DMS53 treated with DMSO at 0.1 percent for 48 hours (cell line): ENCODE results near the gene SLC25A3.
"Not testable (repeated sequence)": the region's sequence is repeated elsewhere in the genome, so short reads cannot be mapped to it uniquely, and the experiment has no call there.

Source experiments
- DNase-seq: peaks from one replicate; lab custom pipeline; 2025; ENCODE audit not compliant: unreplicated experiment; lab: John Stamatoyannopoulos, UW

The SLC25A3 gene

GRCh38 chr12:98593351-98594049 is at the start of gene SLC25A3:
SLC25A3 (plus strand) TSS chr12:98593686; CDS start chr12:98593979, 293 bp downstream.
- peak; percentile 97 for DNase-seq

DNA sequence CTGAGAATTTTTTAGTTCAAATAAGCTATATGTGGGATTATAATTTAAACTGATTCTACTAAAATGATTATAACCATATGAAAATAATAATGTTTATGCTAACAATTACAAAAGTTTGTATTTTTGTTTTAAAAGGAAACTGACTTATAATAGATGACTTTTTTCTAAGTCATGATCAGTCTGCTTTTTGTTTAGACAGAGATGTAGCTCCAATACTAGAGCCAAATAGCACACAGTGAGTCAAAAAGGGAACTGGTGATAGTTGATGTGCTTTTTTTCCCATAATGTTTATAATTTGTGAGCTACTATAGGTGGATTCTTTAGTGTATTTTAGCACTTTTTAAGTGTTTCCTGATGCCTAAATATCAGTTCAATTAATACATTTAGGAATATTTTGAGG is 49.8 kb upstream of the SLC25A3 start:
- no peak for DNase-seq

DNA sequence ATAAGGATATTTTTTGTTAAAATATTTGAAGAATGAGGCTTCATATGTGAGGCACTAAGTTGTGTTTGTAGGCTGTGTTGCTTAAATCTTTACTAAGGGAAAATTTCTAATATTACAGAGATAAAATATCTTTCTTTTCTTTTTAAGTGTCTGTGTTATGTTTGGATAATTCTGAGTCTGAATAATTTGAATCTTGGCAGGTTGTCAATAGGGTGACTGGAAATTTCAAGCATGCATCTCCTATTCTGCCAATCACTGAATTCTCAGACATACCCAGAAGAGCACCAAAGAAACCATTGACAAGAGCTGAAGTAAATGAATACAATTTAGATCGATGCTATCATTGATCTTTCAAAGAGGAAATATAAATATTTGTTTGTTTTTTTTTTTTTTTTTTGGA is 48.7 kb upstream of the SLC25A3 start:
- DNase-seq, result no peak

GRCh38 chr12:98549371-98550110 is 43.9 kb upstream of the SLC25A3 start:
- DNase-seq, result no peak

DNA sequence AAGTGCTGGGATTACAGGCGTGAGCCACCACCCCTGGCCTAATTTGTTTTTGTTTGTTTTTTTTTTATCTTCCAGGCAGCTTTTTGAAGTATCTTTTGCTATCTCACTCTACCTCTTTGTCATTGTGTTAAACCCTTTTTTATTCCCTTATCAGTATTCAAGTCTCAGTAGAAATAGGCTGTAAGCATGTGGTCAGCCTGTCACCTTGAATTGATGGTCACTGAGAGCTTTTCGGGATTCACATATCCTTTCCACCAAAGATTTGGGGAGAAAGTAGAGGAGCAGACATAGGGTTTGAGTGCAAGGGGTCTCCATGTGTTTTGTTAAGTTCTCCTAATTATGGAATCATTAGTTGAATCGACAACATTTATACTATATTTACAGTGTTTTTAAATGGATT is 41.7 kb upstream of the SLC25A3 start:
- DNase-seq, result no peak

- DNase-seq, result not testable (repeated sequence)
Measured at GRCh38 chr12:98558097-98558496, 35.4 kb upstream of the SLC25A3 start.

DNA sequence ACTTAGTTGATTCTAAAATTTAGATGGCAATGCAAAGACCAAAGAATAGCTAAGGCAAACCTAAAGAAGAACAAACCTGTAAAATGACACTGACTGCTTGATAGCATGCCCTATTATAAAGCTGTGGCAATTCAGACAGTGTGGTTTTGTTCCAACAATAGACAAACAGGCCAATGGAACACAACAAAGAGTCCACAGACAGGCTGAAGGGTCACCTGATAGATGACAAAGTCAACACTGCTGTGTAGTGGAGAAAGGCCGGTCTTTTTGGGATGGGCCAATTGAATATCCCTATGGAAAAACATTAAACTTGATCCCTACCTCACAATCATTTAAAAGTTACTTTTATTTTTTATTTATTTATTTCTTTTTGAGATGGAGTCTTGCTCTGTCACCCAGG is 33.8 kb upstream of the SLC25A3 start:
- DNase-seq, result peak; percentile 31

- DNase-seq, result no peak
Measured at GRCh38 chr12:98561846-98562245, 31.6 kb upstream of the SLC25A3 start.

- no peak for DNase-seq
Measured at GRCh38 chr12:98572010-98572409, 21.5 kb upstream of the SLC25A3 start.

DNA sequence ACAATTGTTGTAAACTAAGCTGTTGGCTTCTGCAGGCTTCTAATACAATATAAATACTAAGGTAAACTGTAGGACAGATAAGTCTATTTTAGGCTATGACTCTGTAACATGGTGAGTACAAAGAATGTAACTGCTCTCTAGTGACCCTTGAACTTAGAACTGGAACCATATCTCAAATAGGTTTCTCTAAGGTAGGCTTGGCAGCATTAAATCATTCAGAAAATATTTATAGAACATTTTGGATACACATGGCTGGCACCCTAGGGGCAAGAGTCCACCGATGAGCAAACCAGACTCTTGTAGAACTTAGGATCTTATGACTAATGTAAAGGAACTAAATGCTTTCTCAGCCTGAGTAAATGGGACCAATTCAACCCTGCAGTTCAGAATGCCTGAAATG is 19.4 kb upstream of the SLC25A3 start:
- no peak for DNase-seq

DNA sequence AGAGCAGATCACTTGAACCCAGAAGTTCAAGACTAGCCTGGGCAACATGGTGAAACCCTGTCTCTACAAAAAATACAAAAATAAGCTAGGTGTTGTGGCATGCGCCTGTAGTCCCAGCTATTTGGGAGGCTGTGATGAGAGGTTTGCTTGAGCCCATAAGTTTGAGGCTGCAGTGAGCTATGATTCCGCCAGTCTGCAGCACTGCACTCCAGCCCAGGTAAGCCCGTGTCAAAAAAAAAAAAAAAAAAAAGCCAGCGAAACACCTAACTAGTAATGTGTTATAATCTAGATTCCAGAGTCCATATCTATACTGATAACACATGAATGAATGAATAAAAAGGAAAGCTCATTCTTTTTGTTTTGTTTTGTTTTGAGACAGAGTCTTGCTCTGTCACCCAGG is 18.5 kb upstream of the SLC25A3 start:
- DNase-seq, result no peak

DNA sequence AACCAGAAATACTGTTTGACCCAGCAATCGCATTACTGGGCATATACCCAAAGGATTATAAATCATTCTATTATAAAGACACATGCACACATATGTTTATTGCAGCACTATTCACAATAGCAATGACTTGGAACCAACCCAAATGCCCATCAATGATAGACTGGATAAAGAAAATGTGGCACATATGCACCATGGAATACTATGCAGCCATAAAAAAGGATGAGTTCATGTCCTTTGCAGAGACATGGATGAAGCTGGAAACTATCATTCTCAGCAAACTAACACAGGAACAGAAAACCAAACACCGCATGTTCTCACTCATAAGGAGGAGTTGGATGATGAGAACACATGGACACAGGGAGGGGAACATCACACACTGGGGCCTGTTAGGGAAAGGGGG is 16.7 kb upstream of the SLC25A3 start:
- not testable (repeated sequence) for DNase-seq

- DNase-seq, result no peak
Measured at GRCh38 chr12:98578392-98578791, 15.1 kb upstream of the SLC25A3 start.

DNA sequence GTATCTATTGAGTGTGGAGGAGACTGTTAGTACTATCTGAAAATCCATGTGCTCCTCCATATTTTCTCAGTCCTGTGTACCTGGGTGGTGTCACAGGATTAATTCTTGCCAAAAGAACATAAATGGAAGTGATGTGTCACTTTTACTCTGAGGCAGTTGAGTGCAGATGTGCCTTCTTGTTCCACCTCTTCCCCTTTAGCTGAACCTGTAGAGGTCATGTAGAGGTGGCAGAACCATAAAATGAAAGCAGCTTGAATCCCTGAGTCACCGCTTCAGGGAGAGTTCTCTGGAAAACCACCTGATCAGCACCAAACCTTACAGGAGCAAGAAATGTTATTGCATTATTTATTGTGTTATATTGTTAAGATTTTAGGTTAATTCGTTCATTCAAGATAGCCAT is 14.7 kb upstream of the SLC25A3 start:
- DNase-seq, result no peak

DNA sequence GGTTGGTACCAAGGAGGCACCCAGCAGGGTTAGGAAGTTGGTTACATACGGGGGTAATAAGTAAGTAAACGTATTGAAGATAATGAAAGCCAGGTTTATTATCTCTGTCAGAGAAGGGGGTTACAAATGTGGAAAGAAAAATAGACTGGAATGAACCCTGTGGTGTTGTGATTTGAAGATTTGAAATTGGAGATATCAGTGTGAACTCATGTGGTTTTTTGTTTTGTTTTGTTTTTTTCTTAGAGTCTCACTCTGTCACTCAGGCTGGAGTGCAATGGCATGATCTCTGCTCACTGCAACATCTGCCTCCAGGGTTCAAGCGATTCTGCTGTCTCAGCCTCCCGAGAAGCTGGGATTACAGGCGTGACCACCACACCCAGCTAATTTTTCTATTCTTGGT is 14.1 kb upstream of the SLC25A3 start:
- DNase-seq, result no peak

DNA sequence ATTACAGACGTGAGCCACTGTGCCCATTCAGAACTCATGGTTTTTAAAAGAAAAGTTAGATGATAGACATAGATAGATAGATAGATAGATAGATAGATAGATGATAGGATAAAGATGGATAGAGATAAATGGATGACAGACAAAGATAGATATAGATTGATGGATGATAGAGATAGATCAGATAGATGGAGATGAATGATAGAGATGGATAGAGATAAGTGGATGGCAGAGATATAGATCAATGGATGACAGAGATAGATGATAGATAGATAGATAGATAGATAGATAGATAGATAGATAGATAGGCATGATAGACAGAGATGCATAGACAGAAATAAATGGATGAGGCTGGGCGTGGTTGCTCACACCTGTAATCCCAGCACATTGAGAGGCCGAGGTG is 13.7 kb upstream of the SLC25A3 start:
- DNase-seq, result no peak

DNA sequence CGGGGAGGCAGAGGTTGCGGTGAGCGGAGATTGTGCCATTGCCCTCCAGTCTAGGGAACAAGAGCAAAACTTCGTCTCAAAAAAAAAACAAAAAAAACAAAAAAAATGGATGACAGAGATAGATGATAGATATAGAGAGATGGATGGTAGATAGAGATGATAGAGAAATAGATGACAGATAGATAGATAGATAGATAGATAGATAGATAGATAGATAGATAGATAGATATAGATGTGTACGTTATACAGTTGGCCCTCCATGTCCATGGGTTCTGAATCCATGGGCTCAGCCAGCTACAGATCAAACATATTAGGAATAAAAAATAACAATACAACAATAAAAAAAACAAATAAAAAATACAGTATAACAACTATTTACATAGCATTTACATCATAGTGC is 12.8 kb upstream of the SLC25A3 start:
- DNase-seq, result no peak

DNA sequence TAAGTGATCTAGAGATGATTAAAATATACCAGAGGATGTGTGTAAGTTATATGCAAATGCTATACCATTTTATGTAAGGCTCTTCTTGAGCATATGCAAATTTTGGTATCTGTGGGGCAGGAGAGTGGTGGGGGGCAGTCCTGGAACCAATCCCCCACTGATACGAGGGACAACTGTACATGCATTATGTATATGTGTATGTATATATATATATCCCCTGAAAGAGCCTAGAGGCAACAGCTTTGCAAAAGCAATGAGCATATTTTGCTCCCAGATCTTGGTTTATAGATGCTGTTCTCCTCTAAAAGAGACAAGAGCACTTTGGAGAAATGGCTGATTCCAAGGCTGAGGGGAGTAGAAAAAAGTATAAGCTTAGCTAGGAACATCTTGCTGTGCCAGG is 12.4 kb upstream of the SLC25A3 start:
- DNase-seq, result no peak

DNA sequence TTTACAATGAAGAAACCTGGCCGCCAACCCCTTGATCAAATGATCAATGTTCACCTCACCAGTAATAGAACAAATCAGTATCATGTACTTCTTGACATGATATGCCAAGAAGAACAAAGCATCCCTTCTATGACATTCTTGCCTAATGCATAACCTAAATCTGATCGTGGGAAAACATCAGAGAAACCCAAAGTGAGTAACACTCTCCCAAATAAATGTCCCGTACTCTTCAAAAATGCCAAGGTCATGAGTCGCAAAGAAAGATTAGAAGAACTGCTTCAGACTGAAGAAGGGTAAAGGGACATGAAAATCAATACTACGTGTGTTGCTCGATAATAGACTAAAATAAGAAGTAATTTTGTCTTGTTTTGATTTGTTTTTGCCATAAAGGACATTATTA is 11.4 kb upstream of the SLC25A3 start:
- DNase-seq, result no peak

DNA sequence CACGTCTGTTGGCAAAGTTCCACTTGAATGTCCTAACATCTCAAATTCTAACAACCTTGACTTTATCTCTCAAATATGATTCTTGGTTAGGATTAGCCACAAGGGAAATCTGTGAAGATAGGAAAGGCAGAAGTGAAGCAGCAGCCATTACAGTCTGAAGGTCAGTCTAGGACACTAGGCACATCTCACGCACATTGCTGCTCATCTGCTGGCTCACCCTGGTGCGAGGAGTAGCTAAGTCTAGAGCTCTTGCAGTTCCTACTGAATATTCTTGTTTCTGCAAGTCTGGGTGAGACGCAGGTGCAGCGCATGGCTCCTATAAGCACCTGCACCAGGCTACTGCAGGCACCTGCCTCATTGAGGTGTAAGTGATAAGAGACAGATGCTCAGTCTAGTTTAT is 6.4 kb upstream of the SLC25A3 start:
- DNase-seq, result no peak

DNA sequence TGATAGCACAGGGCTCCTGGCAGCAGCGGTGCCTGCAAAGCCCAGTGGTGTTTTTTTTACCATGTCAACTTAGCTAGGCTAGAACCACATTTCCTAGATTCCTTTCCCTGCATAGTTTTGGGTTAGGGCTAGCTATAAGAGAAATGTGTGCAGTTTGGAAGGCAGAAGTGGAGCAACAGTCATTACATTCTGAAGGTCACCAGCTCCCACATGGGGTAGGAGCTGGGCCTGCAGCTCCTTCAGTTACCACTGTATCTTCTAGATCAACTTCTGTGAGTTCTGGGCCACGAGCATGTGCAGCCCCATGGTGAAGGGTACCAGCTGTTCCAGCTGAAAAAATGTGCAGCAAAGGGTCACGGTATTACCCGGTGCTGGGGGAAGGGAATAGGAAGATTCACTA is 2.3 kb upstream of the SLC25A3 start:
- no peak for DNase-seq

DNA sequence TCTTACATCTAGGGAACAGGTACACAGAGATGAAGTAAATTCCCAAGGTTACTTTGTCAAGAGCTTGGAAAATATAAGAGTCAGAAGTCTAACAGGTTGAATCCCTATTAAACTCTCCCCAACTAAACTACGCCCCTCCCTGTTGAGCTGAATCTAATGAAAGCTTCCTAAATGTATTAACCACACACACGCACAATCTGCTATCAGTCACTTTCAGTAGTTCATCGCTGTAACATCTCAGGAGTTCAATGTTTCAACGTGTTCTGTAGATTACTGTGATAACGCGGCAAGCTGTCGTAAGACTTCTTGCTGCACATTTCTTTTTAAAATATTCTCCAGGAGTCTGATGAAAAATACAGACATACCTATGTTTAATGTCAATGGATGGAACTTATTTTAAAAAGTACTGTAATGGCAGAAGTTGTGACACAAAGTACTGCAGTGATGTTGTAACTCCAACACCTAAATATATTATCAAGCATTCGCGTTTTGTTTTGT is 612 bp upstream of the SLC25A3 start:
- no peak for DNase-seq
